ENCODE results near the gene CASP2.

The CASP2 gene

DNA sequence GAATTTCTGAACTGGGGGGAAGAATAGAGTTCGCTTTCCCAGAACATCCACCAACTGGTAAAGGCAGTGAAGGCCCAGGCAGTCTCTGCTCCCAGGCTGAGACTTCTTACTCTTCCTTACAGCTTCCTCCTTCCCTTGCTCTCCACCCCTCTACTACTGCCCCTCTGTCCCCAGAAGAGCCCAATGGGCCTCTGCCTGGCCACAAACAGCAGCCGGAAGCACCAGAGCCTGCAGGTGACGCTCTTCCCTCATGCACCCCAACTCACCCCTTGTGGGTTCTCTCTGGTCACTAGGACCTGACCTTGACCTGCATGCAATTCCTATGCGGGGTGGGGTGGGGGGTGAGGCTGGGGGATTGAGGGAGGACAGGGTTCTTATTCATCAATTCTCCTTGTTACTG lies 57.9 kb downstream of the CASP2 start:
- no peak overlapping the region for H3K4me3 Mint-ChIP-seq
- no peaks in the 10 kb centered on the region for H3K9me3 Mint-ChIP-seq
- peaks cover 6 to 9% of the 10 kb centered on the region in 2 donors for H3K4me1 Mint-ChIP-seq
- DNase-seq (no peak), ATAC-seq (replicated peaks) (no peak)
- H3K27ac Mint-ChIP-seq = no peak overlapping the region
- H3K36me3 Mint-ChIP-seq = no peaks in the 10 kb centered on the region
- peaks cover 37 to 41% of the 10 kb centered on the region in 2 donors for H3K27me3 Mint-ChIP-seq

DNA sequence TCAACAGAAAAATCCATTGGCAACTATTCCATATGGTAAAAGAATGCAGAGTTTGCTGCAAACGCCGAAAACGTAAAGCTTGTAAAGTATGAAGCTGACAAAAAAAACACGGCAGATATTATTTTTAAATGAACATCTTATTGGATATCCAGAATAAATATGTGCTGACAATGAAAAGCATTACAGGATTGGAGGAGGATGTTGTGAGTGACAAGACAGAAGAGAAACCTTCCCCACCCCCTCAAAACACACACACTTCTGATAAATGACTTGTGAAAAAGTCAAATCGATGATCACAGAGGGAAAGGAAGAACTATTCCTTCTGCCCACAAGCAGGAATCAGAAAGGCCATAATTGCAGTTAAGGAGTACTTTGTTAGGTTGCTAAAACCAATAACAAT lies 59.8 kb downstream of the CASP2 start:
- DNase-seq (no peak), ATAC-seq (replicated peaks) (no peak)
- peaks cover 50 to 55% of the 10 kb centered on the region in 2 donors for H3K27me3 Mint-ChIP-seq
- H3K36me3 Mint-ChIP-seq = no peaks in the 10 kb centered on the region
- peaks cover 6 to 9% of the 10 kb centered on the region in 2 donors for H3K4me1 Mint-ChIP-seq
- H3K4me3 Mint-ChIP-seq = no peak overlapping the region
- no peak overlapping the region for H3K27ac Mint-ChIP-seq
- no peaks in the 10 kb centered on the region for H3K9me3 Mint-ChIP-seq

DNA sequence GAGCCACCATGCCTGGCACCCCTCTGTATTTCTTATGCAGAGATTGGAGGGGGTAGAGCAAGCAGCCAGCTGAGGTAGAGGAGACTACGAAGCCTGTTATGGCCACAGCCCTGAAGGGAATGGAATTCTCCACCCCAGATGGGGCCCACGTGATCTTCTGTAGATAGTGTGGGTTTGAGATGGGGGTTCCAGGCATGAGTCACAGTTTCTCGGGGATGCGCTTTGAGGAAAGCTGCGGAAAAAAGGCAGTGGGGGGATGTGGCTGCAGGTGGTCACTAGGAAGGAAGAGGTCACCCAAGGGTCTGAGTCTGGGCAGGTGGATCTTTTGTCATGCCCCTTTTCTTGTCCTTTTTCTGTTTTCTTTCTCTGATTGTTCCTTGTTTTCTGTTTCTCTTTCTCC lies 62.9 kb downstream of the CASP2 start:
- Mint-ChIP-seq H3K4me1 (peaks cover 0 to 2% of the 10 kb centered on the region in 2 donors), H3K4me3 (no peak overlapping the region), H3K9me3 (no peaks in the 10 kb centered on the region), H3K27ac (no peak overlapping the region), H3K27me3 (peaks cover 56 to 61% of the 10 kb centered on the region in 2 donors), H3K36me3 (no peaks in the 10 kb centered on the region)
- ATAC-seq (replicated peaks) (no peak), DNase-seq (no peak)

DNA sequence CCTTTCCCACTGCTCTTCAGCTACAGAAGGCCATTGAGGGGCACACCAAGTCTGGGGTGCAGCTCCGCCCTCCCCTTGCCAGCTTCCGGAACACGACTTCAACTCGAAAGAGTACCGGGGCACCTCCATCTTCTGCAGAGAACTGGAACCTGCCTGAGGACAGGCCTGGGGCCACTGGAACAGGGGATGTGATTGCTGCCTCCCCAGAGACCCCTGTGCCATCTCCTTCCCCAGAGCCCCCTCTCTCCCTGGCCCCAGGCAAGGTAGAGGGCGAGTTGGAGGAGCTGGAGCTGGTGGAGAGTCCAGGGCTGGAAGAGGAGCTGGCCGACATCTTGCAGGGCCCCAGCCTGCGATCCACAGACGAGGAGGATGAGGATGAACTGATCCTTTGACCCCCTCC lies 63.4 kb downstream of the CASP2 start:
- Mint-ChIP-seq H3K4me1 (peaks cover 0 to 2% of the 10 kb centered on the region in 2 donors), H3K27ac (no peak overlapping the region), H3K4me3 (no peak overlapping the region), H3K36me3 (no peaks in the 10 kb centered on the region), H3K27me3 (peaks cover 51 to 57% of the 10 kb centered on the region in 2 donors), H3K9me3 (no peaks in the 10 kb centered on the region)
- ATAC-seq (replicated peaks) = no peak
- no peak for DNase-seq

DNA sequence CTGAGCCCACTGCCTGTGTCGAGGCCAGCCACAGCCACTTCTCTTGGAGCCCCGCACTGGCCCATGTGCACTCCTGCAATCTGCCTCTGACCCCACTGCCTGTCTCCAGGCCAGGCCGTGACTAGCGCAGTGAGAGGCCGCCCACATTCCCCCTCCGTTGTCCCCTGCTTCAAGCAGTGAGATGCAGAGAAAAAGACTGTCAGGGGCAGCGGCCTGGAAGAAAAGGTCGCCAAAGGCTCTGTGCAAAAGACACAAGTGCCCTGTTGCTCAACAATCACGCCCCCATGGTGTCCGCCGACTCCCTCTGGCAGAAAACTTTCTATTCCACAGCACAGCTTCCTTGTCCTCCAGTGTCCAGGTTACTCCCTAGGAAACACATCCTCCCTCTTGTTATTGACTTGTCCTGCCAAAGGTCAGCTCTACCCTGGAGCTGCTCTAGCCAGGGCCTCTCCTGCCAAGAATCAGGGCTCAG lies 64.4 kb downstream of the CASP2 start:
- H3K4me1 Mint-ChIP-seq = peaks cover 0 to 2% of the 10 kb centered on the region in 2 donors

DNA sequence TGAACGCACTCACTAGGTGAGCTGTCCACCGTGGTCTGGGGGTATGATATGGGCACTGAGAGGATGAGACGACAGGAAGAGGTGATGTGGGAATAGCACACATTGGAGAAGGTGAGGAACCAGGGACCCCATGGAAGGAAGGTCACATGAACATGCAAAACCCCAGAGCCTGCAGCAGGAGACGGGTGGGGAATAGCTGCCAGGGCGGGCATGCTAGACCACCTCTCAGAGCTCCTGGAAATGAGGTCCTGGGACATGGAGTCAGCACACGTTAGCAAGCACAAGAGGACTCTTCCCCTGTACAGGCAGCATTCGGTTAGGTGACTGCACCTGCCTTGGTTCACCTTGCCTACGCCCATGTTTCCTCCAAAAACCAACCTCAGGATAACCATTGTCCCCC lies 66.2 kb downstream of the CASP2 start:
- Mint-ChIP-seq H3K27me3 (peaks cover 45 to 56% of the 10 kb centered on the region in 2 donors), H3K9me3 (no peaks in the 10 kb centered on the region), H3K4me3 (no peak overlapping the region), H3K4me1 (peaks cover 0 to 2% of the 10 kb centered on the region in 2 donors), H3K27ac (no peak overlapping the region), H3K36me3 (no peaks in the 10 kb centered on the region)
- DNase-seq (no peak), ATAC-seq (replicated peaks) (no peak)

More for the DNA sequence above, 64.4 kb downstream of the CASP2 start:
- Mint-ChIP-seq H3K27me3 (peaks cover 44 to 55% of the 10 kb centered on the region in 2 donors), H3K27ac (no peak overlapping the region), H3K36me3 (no peaks in the 10 kb centered on the region), H3K4me3 (no peak overlapping the region), H3K9me3 (no peaks in the 10 kb centered on the region)
- ATAC-seq (replicated peaks) (no peak), DNase-seq (no peak)

DNA sequence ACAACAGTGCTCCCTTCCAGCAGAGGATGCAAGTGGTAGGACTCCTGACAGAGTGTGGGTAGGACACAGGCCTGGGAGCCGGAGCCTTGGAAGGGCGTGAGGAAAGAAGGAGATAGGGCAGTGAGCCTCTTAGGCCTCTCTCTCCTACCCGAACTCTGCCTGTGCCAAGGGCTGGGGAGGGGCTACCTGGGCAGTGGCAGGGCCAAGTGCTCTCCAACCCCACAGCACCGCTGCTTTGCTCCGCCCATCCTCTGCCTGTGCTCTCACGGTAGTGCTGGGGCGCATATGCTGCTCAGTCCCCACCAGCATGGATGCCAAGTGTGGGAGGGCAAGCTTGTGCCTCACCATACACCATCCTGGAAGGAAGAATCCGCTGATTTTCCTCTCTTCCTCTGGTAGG lies 66.8 kb downstream of the CASP2 start:
- H3K4me3 Mint-ChIP-seq = no peak overlapping the region
- ATAC-seq (replicated peaks) (no peak), DNase-seq (no peak)
- H3K27me3 Mint-ChIP-seq = peaks cover 51 to 56% of the 10 kb centered on the region in 2 donors
- H3K4me1 Mint-ChIP-seq = peaks cover 0 to 2% of the 10 kb centered on the region in 2 donors
- H3K9me3 Mint-ChIP-seq = no peaks in the 10 kb centered on the region
- no peaks in the 10 kb centered on the region for H3K36me3 Mint-ChIP-seq
- no peak overlapping the region for H3K27ac Mint-ChIP-seq

DNA sequence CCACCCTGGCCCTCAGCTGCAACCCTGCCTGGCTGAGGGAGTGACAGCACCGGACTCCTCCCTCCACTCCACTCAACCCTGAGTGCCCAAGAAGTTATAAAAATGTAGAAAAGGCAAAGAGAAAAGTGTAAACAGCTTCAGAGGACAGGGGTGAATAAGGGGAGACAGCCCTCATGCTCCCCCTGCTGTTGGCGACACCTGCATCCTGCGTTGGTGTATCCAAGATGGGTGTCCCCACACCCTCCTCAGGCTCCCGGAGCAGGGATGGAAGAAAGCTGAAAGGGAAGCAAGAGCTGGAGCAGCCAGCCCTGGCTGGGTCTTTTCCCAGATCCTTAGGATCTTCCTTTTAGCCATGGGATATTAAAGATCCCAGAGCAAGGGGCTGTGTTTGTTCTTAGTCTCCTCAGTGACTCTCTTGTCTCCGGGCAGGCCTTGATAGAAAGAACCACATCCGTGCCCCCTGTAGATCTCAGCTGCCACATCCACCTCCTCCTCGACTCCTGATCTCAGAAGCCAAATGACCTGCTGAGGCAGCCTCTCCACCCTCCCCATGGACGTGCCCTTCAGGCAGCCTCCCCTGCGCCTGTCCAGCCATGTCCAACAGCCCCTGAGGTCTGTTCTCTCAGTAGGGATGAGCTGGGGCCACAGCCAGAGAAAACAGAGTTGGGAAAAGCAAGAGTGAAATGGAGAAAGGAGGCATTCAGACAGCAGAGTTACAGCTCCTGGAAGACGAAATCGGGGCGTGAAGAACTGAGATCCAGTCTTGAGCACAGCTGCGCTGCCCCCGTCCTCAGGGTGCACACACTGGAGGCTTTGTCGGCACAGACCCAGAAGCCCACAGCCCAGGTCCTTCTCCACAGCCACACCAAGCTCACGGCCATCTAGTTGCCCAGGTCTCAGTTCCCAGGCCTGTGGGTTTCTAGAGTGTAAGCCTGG lies 67.6 kb downstream of the CASP2 start:
- H3K4me3 Mint-ChIP-seq = no peak overlapping the region
- H3K27me3 Mint-ChIP-seq = peaks cover 58 to 63% of the 10 kb centered on the region in 2 donors
- H3K9me3 Mint-ChIP-seq = no peaks in the 10 kb centered on the region
- peaks cover 0 to 2% of the 10 kb centered on the region in 2 donors for H3K36me3 Mint-ChIP-seq
- ATAC-seq (replicated peaks) (no peak), DNase-seq (no peak)
- no peak overlapping the region for H3K27ac Mint-ChIP-seq
- peaks cover 3 to 5% of the 10 kb centered on the region in 2 donors for H3K4me1 Mint-ChIP-seq

DNA sequence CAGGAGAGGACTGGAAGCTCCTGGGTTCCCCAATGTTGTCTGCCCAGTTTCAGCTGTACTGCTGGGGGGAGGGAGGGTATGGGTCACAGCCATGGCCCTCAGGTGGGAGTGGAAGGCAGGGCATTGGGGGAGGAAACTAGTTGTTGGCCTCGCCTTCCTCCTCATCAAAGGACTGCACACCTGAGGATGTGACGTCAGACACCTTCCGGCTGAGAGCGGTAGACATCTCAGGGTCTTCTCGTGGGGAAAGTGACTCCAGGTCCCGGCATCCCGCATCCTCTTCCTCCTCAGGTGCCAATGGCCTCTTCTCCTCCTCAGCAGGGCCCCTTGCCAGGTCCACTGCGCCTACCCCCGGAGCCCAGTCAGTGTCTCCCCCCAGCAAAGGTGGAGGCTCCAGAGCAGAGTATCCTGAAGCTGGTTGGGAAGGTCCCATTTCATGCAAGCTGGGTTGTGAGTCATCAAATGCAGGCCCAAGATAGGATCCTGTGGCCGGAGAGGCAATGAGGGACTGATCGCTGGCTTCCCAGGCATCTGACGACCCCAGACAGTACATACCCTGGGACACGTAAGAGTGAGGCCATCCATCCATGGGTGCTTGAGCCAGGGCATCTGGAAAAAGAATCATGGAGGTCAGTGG lies 68.4 kb downstream of the CASP2 start:
- Mint-ChIP-seq H3K27ac (no peak overlapping the region), H3K27me3 (peaks cover 61 to 66% of the 10 kb centered on the region in 2 donors), H3K36me3 (peaks cover 0 to 2% of the 10 kb centered on the region in 2 donors), H3K4me1 (peaks cover 5 to 8% of the 10 kb centered on the region in 2 donors), H3K9me3 (no peaks in the 10 kb centered on the region), H3K4me3 (no peak overlapping the region)
- DNase-seq = no peak
- ATAC-seq (replicated peaks) = no peak
